SU-DHL-6 (cell line): ENCODE data around the gene LHFPL6.

Source experiments
- CTCF ChIP-seq: fragments of 200-600 bp; sonication (generic); IDR thresholded peaks from one replicate; pipeline ENCODE4 v1.5.1; 2017; ENCODE audit warnings: antibody characterized with exemption, mild to moderate bottlenecking, low read length, moderate library complexity; ENCODE audit not compliant: insufficient read depth, poor library complexity, severe bottlenecking
- EZH2phosphoT487 ChIP-seq: fragments of 200-600 bp; sonication (generic), shearing (Covaris generic); conservative IDR thresholded peaks from 2 replicates; pipeline ENCODE4 v1.6.1; 2018; ENCODE audit warnings: mild to moderate bottlenecking, antibody characterized with exemption, low read length, moderate library complexity, mixed read lengths

- TF ChIP-seq CTCF (no peak), EZH2phosphoT487 (no peak)
Observed at GRCh38 chr13:39375601-39376000, 227.4 kb downstream of the LHFPL6 start.
